Activated T-cell treated with anti-CD3 and anti-CD28 coated beads, Interleukin-2, amount 50 U/mL, for 72 hours (primary cell): ENCODE measurements around the gene ARID3B. TPM values are rescaled to one million over a fixed set of nuclear protein-coding genes. Genes with fewer than 3 reads are reported as not detected.

Experiments
- ATAC-seq, 2 donors: fragments of 150-1000 bp; cut with Tn5 transposase; replicated peaks in 1 of 2; 2 replicates each; pipeline ENCODE4 v1.10.0; 2021; ENCODE audit warnings: moderate library complexity in 2 of 2, mild to moderate bottlenecking in 1 of 2
- DNase-seq, 2 donors: peaks; one replicate each; pipeline ENCODE4 v3.0.0; 2021 to 2022; ENCODE audit warnings: mixed read lengths in 1 of 2
- H3K27ac Mint-ChIP-seq: one replicate; pipeline ENCODE4 v1.8.0; 2022; ENCODE audit warnings: mild to moderate bottlenecking, moderate library complexity, mixed read lengths
- H3K27me3 Mint-ChIP-seq: one replicate; pipeline ENCODE4 v1.8.0; 2022; ENCODE audit warnings: low read depth, mixed read lengths
- H3K36me3 Mint-ChIP-seq, 2 donors: one replicate each; pipeline ENCODE4 v1.8.0; 2022; ENCODE audit warnings: mixed read lengths in 2 of 2, mild to moderate bottlenecking in 1 of 2; ENCODE audit not compliant: insufficient read depth in 2 of 2
- H3K4me1 Mint-ChIP-seq: one replicate; pipeline ENCODE4 v1.8.0; 2022; ENCODE audit warnings: low read depth, mixed read lengths
- H3K4me3 Mint-ChIP-seq, 2 donors: one replicate each; pipeline ENCODE4 v1.8.0; 2022; ENCODE audit warnings: mild to moderate bottlenecking in 2 of 2, mixed read lengths in 2 of 2, moderate library complexity in 2 of 2
- H3K9me3 Mint-ChIP-seq, 2 donors: one replicate each; pipeline ENCODE4 v1.8.0; 2022; ENCODE audit warnings: mixed read lengths in 2 of 2
- total RNA-seq, 2 donors: library from RNA; stranded (reverse); gene quantifications; one replicate each; pipeline ENCODE4 v1.2.3, GENCODE V29; 2022

The ARID3B gene
- total RNA-seq, 2 donors from 2014 or later, result 47.6 to 53.8 TPM

GRCh38 chr15:74603789-74604705, 63.0 kb downstream of the ARID3B start:
- Mint-ChIP-seq H3K27me3 (no peaks in the 10 kb centered on the region), H3K36me3 (no peaks in the 10 kb centered on the region), H3K27ac (no peak overlapping the region), H3K9me3 (no peaks in the 10 kb centered on the region), H3K4me3 (no peak overlapping the region), H3K4me1 (peaks cover 6% of the 10 kb centered on the region)
- DNase-seq, result no peak
- no peak for ATAC-seq

- no peak for DNase-seq
- no peaks in the 10 kb centered on the region for H3K27me3 Mint-ChIP-seq
- ATAC-seq, result no peak
- no peaks in the 10 kb centered on the region for H3K36me3 Mint-ChIP-seq
- H3K4me3 Mint-ChIP-seq, result no peak overlapping the region
- H3K9me3 Mint-ChIP-seq, result no peaks in the 10 kb centered on the region
- no peaks in the 10 kb centered on the region for H3K4me1 Mint-ChIP-seq
- no peak overlapping the region for H3K27ac Mint-ChIP-seq
Measured at GRCh38 chr15:74604983-74605794, 64.2 kb downstream of the ARID3B start.

- Mint-ChIP-seq H3K4me3 (no peak overlapping the region), H3K27ac (no peak overlapping the region), H3K9me3 (no peaks in the 10 kb centered on the region), H3K36me3 (no peaks in the 10 kb centered on the region), H3K27me3 (no peaks in the 10 kb centered on the region), H3K4me1 (no peaks in the 10 kb centered on the region)
- DNase-seq, result no peak
- ATAC-seq, result no peak
Measured at GRCh38 chr15:74605795-74606150, 64.8 kb downstream of the ARID3B start.

- H3K4me3 Mint-ChIP-seq, result no peak overlapping the region
Measured at GRCh38 chr15:74608786-74609185, 67.8 kb downstream of the ARID3B start.

GRCh38 chr15:74609938-74610301, 68.9 kb downstream of the ARID3B start:
- no peak overlapping the region for H3K4me3 Mint-ChIP-seq
- peaks cover 8% of the 10 kb centered on the region for H3K4me1 Mint-ChIP-seq
- no peaks in the 10 kb centered on the region for H3K36me3 Mint-ChIP-seq
- H3K27me3 Mint-ChIP-seq, result no peaks in the 10 kb centered on the region
- H3K9me3 Mint-ChIP-seq, result no peaks in the 10 kb centered on the region
- ATAC-seq (no peak), DNase-seq (no peak)
- no peak overlapping the region for H3K27ac Mint-ChIP-seq

More at GRCh38 chr15:74608786-74609185, 67.8 kb downstream of the ARID3B start:
- Mint-ChIP-seq H3K36me3 (no peaks in the 10 kb centered on the region), H3K27ac (no peak overlapping the region), H3K9me3 (no peaks in the 10 kb centered on the region), H3K27me3 (no peaks in the 10 kb centered on the region), H3K4me1 (peaks cover 8% of the 10 kb centered on the region)
- ATAC-seq (no peak), DNase-seq (no peak)

- Mint-ChIP-seq H3K27ac (no peak overlapping the region), H3K36me3 (no peaks in the 10 kb centered on the region), H3K27me3 (no peaks in the 10 kb centered on the region), H3K4me3 (no peak overlapping the region), H3K9me3 (no peaks in the 10 kb centered on the region), H3K4me1 (peaks cover 8% of the 10 kb centered on the region)
- ATAC-seq, result no peak
- DNase-seq, result no peak
Measured at GRCh38 chr15:74610302-74610951, 69.4 kb downstream of the ARID3B start.

GRCh38 chr15:74611341-74611740, 70.3 kb downstream of the ARID3B start:
- Mint-ChIP-seq H3K27ac (no peak overlapping the region), H3K4me1 (peaks cover 8% of the 10 kb centered on the region), H3K9me3 (no peaks in the 10 kb centered on the region), H3K4me3 (no peak overlapping the region), H3K27me3 (no peaks in the 10 kb centered on the region), H3K36me3 (peaks cover 0 to under 1% of the 10 kb centered on the region in 2 donors)
- ATAC-seq (no peak), DNase-seq (no peak)

GRCh38 chr15:74611834-74612233, 70.8 kb downstream of the ARID3B start:
- DNase-seq (no peak), ATAC-seq (no peak)
- Mint-ChIP-seq H3K36me3 (peaks cover 0 to 2% of the 10 kb centered on the region in 2 donors), H3K4me1 (peaks cover 12% of the 10 kb centered on the region), H3K27me3 (no peaks in the 10 kb centered on the region), H3K4me3 (no peak overlapping the region), H3K27ac (no peak overlapping the region), H3K9me3 (no peaks in the 10 kb centered on the region)

- no peaks in the 10 kb centered on the region for H3K9me3 Mint-ChIP-seq
- H3K27ac Mint-ChIP-seq, result peak overlapping the region; percentile 5
- H3K27me3 Mint-ChIP-seq, result no peaks in the 10 kb centered on the region
- H3K4me1 Mint-ChIP-seq, result peaks cover 21% of the 10 kb centered on the region
- no peak for ATAC-seq
- peaks cover 2 to 3% of the 10 kb centered on the region in 2 donors for H3K36me3 Mint-ChIP-seq
- DNase-seq, result no peak
- H3K4me3 Mint-ChIP-seq, result peak overlapping the region; percentile 3 to 94
Measured at GRCh38 chr15:74612677-74613076, 71.7 kb downstream of the ARID3B start.

- H3K4me1 Mint-ChIP-seq, result peaks cover 27% of the 10 kb centered on the region
- peak overlapping the region; percentile 94 to 97 for H3K4me3 Mint-ChIP-seq
- peaks cover 2 to 7% of the 10 kb centered on the region in 2 donors for H3K36me3 Mint-ChIP-seq
- DNase-seq (no peak), ATAC-seq (no peak)
- no peak overlapping the region for H3K27ac Mint-ChIP-seq
- H3K9me3 Mint-ChIP-seq, result no peaks in the 10 kb centered on the region
- H3K27me3 Mint-ChIP-seq, result no peaks in the 10 kb centered on the region
Measured at GRCh38 chr15:74613089-74613952, 72.3 kb downstream of the ARID3B start.

GRCh38 chr15:74613953-74614743, 73.1 kb downstream of the ARID3B start:
- Mint-ChIP-seq H3K4me1 (peaks cover 36% of the 10 kb centered on the region), H3K27ac (no peak overlapping the region), H3K4me3 (peak overlapping the region; percentile 94 to 97), H3K36me3 (peaks cover 2 to 7% of the 10 kb centered on the region in 2 donors), H3K27me3 (no peaks in the 10 kb centered on the region), H3K9me3 (no peaks in the 10 kb centered on the region)
- ATAC-seq, result no peak
- no peak for DNase-seq
